Measurements from ENCODE around the gene CEP41. TPM values are rescaled to one million over a fixed set of nuclear protein-coding genes. Genes with fewer than 3 reads are reported as not detected.
A peak's percentile ranks its signal among the peaks of the same experiment; 100 is the strongest.

The CEP41 gene
- total RNA-seq, 2 experiments from 2014 or later, result 19.6 to 35.4 TPM

- Histone ChIP-seq H3K4me2 (ENCODE audit: low read length) (peak overlapping the region; percentile 68), H2AFZ (ENCODE audit: low read length) (peak overlapping the region; percentile 95), H3K4me1 (ENCODE audit: insufficient read depth, low read length, poor library complexity, severe bottlenecking) (peaks cover 24% of the 10 kb centered on the region), H3K4me3 (ENCODE audit: low read depth, low read length, poor library complexity, severe bottlenecking) (peak overlapping the region; percentile 71), H3K27ac (ENCODE audit: low read depth, low read length, poor library complexity, severe bottlenecking) (peak overlapping the region; percentile 29), H4K20me1 (ENCODE audit: insufficient read depth, low read length) (no peaks in the 10 kb centered on the region), H3K9me3 (ENCODE audit: low read length) (no peaks in the 10 kb centered on the region), H3K36me3 (ENCODE audit: insufficient read depth, low read length) (no peaks in the 10 kb centered on the region), H3K79me2 (ENCODE audit: insufficient read depth, low read depth, low read length) (peaks cover 10% of the 10 kb centered on the region; the same call in 1 of the 2 replicates), H3K9me2 (ENCODE audit: insufficient read depth, low read length) (no peaks in the 10 kb centered on the region)
- TF ChIP-seq CTCF (conservative IDR thresholded peaks at IDR 0.05; ENCODE audit: low read length), result no peak
- no peak for TF ChIP-seq EZH2phosphoT487 (IDR thresholded peaks at IDR 0.05; ENCODE audit: borderline replicate concordance, low read depth, low read length)
- DNase-seq (ENCODE audit: low spot score), result peak; percentile 10
- ChIA-PET CTCF (ENCODE audit: unreplicated experiment) (interaction anchor here (0.6 to 0.9 kb wide), 3 partner anchors 29 to 309 kb away, joined by 3 read pairs; no protein-coding TSS in a partner anchor), POLR2A (interaction anchor here (0.6 to 1.7 kb wide), 10 partner anchors 12 to 276 kb away, joined by 3 to 9 read pairs (median 4); no protein-coding TSS in a partner anchor)
- no TSS peak for BruUV-seq (replicated peaks)
- intact Hi-C loops (cut with micrococcal nuclease; ENCODE audit: unreplicated experiment), result loop anchor here (1.0 to 10.0 kb wide), 2 partner anchors 227 to 367 kb away; partner anchors contain the start of genes COPG2 and KLHDC10
Measured at GRCh38 chr7:130441408-130441869, 623 bp upstream of the CEP41 start.

GRCh38 chr7:130436253-130436652 lies 4.6 kb downstream of the CEP41 start:
- H3K4me2 ChIP-seq (ENCODE audit: low read length), result no peak overlapping the region
- H4K20me1 ChIP-seq (ENCODE audit: insufficient read depth, low read length), result no peaks in the 10 kb centered on the region
- intact Hi-C loops (cut with micrococcal nuclease; ENCODE audit: unreplicated experiment), result no loop called here
- no peak for DNase-seq (ENCODE audit: low spot score)
- no peak overlapping the region for H3K4me3 ChIP-seq (ENCODE audit: low read depth, low read length, poor library complexity, severe bottlenecking)
- ChIA-PET CTCF (ENCODE audit: unreplicated experiment) (no interaction called here), POLR2A (interaction anchor here (0.7 kb wide), 1 partner anchor 413 kb away, joined by 4 read pairs; no protein-coding TSS in a partner anchor)
- TF ChIP-seq EZH2phosphoT487 (IDR thresholded peaks at IDR 0.05; ENCODE audit: borderline replicate concordance, low read depth, low read length) (no peak), CTCF (conservative IDR thresholded peaks at IDR 0.05; ENCODE audit: low read length) (no peak)
- no peaks in the 10 kb centered on the region for H3K9me3 ChIP-seq (ENCODE audit: low read length)
- H3K27ac ChIP-seq (ENCODE audit: low read depth, low read length, poor library complexity, severe bottlenecking), result no peak overlapping the region
- H2AFZ ChIP-seq (ENCODE audit: low read length), result no peak overlapping the region
- BruUV-seq (replicated peaks), result no TSS peak
- no peaks in the 10 kb centered on the region for H3K9me2 ChIP-seq (ENCODE audit: insufficient read depth, low read length)
- H3K36me3 ChIP-seq (ENCODE audit: insufficient read depth, low read length), result peaks cover 7% of the 10 kb centered on the region; the same call in 1 of the 2 replicates
- peaks cover 21% of the 10 kb centered on the region for H3K4me1 ChIP-seq (ENCODE audit: insufficient read depth, low read length, poor library complexity, severe bottlenecking)
- H3K79me2 ChIP-seq (ENCODE audit: insufficient read depth, low read depth, low read length), result peaks cover 10% of the 10 kb centered on the region; the same call in 1 of the 2 replicates

GRCh38 chr7:130435311-130435854 lies 5.4 kb downstream of the CEP41 start:
- Histone ChIP-seq H3K4me3 (ENCODE audit: low read depth, low read length, poor library complexity, severe bottlenecking) (no peak overlapping the region), H3K9me3 (ENCODE audit: low read length) (no peaks in the 10 kb centered on the region), H2AFZ (ENCODE audit: low read length) (no peak overlapping the region), H3K9me2 (ENCODE audit: insufficient read depth, low read length) (no peaks in the 10 kb centered on the region), H3K79me2 (ENCODE audit: insufficient read depth, low read depth, low read length) (peaks cover 10% of the 10 kb centered on the region; the same call in 1 of the 2 replicates), H4K20me1 (ENCODE audit: insufficient read depth, low read length) (no peaks in the 10 kb centered on the region), H3K36me3 (ENCODE audit: insufficient read depth, low read length) (peaks cover 7% of the 10 kb centered on the region; the same call in 1 of the 2 replicates), H3K4me2 (ENCODE audit: low read length) (no peak overlapping the region), H3K4me1 (ENCODE audit: insufficient read depth, low read length, poor library complexity, severe bottlenecking) (peaks cover 19% of the 10 kb centered on the region), H3K27ac (ENCODE audit: low read depth, low read length, poor library complexity, severe bottlenecking) (no peak overlapping the region)
- TF ChIP-seq CTCF (conservative IDR thresholded peaks at IDR 0.05; ENCODE audit: low read length) (no peak), EZH2phosphoT487 (IDR thresholded peaks at IDR 0.05; ENCODE audit: borderline replicate concordance, low read depth, low read length) (no peak)
- no TSS peak for BruUV-seq (replicated peaks)
- POLR2A ChIA-PET, result no interaction called here
- DNase-seq (ENCODE audit: low spot score), result no peak
- intact Hi-C loops (cut with micrococcal nuclease; ENCODE audit: unreplicated experiment), result no loop called here
- CTCF ChIA-PET (ENCODE audit: unreplicated experiment), result no interaction called here
